ENCODE results near the gene AFG3L2. TPM values are rescaled to one million over a fixed set of nuclear protein-coding genes. Genes with fewer than 3 reads are reported as not detected.

The AFG3L2 gene
- total and polyA plus RNA-seq, 10 of the 15 experiments (the other 5 are each of a cell fraction or from before 2014, with no cell fraction given): 21.0 to 72.7 (median 57.7) TPM

DNA sequence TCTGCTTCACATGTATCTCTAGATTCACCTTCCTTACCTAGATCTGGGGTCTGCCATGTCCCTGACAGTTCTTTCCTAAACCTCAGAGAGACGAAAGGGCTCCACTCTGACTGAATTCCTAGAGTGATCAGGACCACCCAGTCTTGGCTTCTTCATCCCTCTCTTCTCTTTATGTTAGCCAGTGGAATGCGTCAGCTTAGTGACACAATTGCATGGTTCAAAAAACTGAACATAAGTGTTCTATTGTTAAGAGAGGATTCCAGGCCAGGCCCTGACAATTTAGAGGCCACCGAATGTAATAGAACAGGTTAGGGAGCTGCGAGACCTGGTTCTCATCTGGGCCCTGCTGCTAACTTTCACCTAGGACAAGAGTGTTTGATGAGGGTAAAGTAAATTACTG, 40.7 kb upstream of the AFG3L2 start:
- H2AFZ ChIP-seq (ENCODE audit: control insufficient read depth, low read depth, low read length): peak overlapping the region; percentile 20
- DNase-seq (ENCODE audit: low read depth, low spot score) (no peak), FAIRE-seq (no peak), ATAC-seq (no peak)
- ChIA-PET POLR2A (no interaction called here), RAD21 (ENCODE audit: unreplicated experiment) (no interaction called here), SMC1A (ENCODE audit: uncharacterized antibody, unreplicated experiment) (no interaction called here), CTCF (no interaction called here)
- intact Hi-C loops (cut with micrococcal nuclease; ENCODE audit: unreplicated experiment): no loop called here
- H3K27ac ChIP-seq (ENCODE audit: control insufficient read depth, insufficient read depth): no peak overlapping the region
- WGBS (ENCODE audit: insufficient coverage, insufficient replicate concordance, low lambda C conversion rate, missing lambda C conversion rate): 98% methylated on average over 4 of the region's 4 CpGs
- in situ Hi-C loops (cut with MboI): no loop called here
- H3K4me3 ChIP-seq: no peak overlapping the region
- TF ChIP-seq EGR1 (IDR thresholded peaks at IDR 0.05; ENCODE audit: borderline replicate concordance in 1 of 2, low read depth in 2 of 2, low read length in 2 of 2): no peak
- TF ChIP-seq BHLHE40 (IDR thresholded peaks at IDR 0.05; ENCODE audit: borderline replicate concordance in 1 of 2, low read depth in 2 of 2, low read length in 1 of 2): no peak
- no peak for TF ChIP-seq MTA2 (IDR thresholded peaks at IDR 0.05; ENCODE audit: low read depth)
- TF ChIP-seq RCOR1 (conservative IDR thresholded peaks at IDR 0.05; ENCODE audit: low read depth, low read length): no peak
- peaks cover 3% of the 10 kb centered on the region for H3K79me2 ChIP-seq (ENCODE audit: control insufficient read depth, insufficient read depth, low read length)
- no peak overlapping the region for H3K9ac ChIP-seq (ENCODE audit: control insufficient read depth, insufficient read depth, low read length)
- H3K4me2 ChIP-seq (ENCODE audit: control insufficient read depth, insufficient read depth): no peak overlapping the region
- no peaks in the 10 kb centered on the region for H3K27me3 ChIP-seq (replicated peaks in 1 of 2; ENCODE audit: control insufficient read depth in 2 of 2, insufficient read depth in 2 of 2, low read length in 1 of 2)
- H3K36me3 ChIP-seq (ENCODE audit: control insufficient read depth in 2 of 2, insufficient read depth in 2 of 2, low read length in 1 of 2): no peaks in the 10 kb centered on the region
- H3K4me1 ChIP-seq (ENCODE audit: control insufficient read depth, insufficient read depth, low read length): no peaks in the 10 kb centered on the region
- H4K20me1 ChIP-seq (ENCODE audit: control insufficient read depth, insufficient read depth): no peaks in the 10 kb centered on the region
- no TSS peak for BruUV-seq (replicated peaks)
- H3K9me3 ChIP-seq (replicated peaks; ENCODE audit: control insufficient read depth, insufficient read depth, low read length): no peaks in the 10 kb centered on the region

DNA sequence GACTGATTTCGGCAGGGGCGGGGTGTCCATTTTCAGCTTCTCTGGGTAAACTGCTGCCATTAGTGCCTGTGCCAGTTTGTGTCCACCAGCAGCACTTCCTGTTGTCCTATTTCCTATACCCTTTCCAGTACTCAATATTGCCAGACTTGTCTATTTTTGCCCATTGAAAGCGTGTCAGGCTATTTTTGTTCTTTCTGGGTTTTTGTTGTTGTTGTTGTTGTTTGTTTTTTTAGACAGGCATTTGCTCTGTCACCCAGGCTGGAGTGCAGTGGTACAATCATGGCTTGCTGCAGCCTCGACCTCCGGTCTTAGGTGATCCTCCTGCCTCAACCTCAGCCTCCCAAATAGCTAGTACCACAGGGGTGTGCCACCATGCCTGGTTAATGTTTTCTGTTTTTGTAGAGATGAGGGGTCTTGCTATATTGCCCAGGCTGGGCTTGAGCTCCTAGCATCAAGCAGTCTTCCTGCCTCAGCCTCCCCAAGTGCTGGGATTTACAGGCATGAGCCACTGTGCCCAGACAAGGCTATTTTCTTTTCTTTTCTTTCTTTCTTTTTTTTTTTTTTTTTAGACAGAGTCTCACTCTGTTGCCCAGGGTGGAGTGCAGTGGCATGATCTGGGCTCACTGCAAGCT, 39.2 kb upstream of the AFG3L2 start:
- BruUV-seq (replicated peaks): no TSS peak
- RAD21 ChIA-PET (ENCODE audit: unreplicated experiment): no interaction called here
- SMC1A ChIA-PET (ENCODE audit: uncharacterized antibody, unreplicated experiment): no interaction called here
- Histone ChIP-seq H3K9me3 (replicated peaks; ENCODE audit: control insufficient read depth, insufficient read depth, low read length) (no peaks in the 10 kb centered on the region), H2AFZ (ENCODE audit: control insufficient read depth, low read depth, low read length) (no peak overlapping the region), H3K4me2 (ENCODE audit: control insufficient read depth, insufficient read depth) (no peak overlapping the region), H3K4me1 (ENCODE audit: control insufficient read depth, insufficient read depth, low read length) (no peaks in the 10 kb centered on the region), H3K9ac (ENCODE audit: control insufficient read depth, insufficient read depth, low read length) (no peak overlapping the region), H3K79me2 (ENCODE audit: control insufficient read depth, insufficient read depth, low read length) (peaks cover 3% of the 10 kb centered on the region), H3K27me3 (replicated peaks in 1 of 2; ENCODE audit: control insufficient read depth in 2 of 2, insufficient read depth in 2 of 2, low read length in 1 of 2) (no peaks in the 10 kb centered on the region), H3K27ac (ENCODE audit: control insufficient read depth, insufficient read depth) (no peak overlapping the region), H3K4me3 (no peak overlapping the region), H4K20me1 (ENCODE audit: control insufficient read depth, insufficient read depth) (no peaks in the 10 kb centered on the region), H3K36me3 (ENCODE audit: control insufficient read depth in 2 of 2, insufficient read depth in 2 of 2, low read length in 1 of 2) (no peaks in the 10 kb centered on the region)
- no peak for DNase-seq (ENCODE audit: low read depth, low spot score)
- POLR2A ChIA-PET: no interaction called here
- no peak for FAIRE-seq
- no peak for ATAC-seq
- in situ Hi-C loops (cut with MboI): no loop called here
- CTCF ChIA-PET: no interaction called here
- 76% methylated on average over 5 of the region's 5 CpGs for WGBS (ENCODE audit: insufficient coverage, insufficient replicate concordance, low lambda C conversion rate, missing lambda C conversion rate)
- intact Hi-C loops (cut with micrococcal nuclease; ENCODE audit: unreplicated experiment): no loop called here
- TF ChIP-seq MTA3 (IDR thresholded peaks at IDR 0.05; ENCODE audit: borderline replicate concordance, low read length): no peak
- TF ChIP-seq BACH1 (IDR thresholded peaks at IDR 0.05; ENCODE audit: borderline replicate concordance): no peak
- TF ChIP-seq FOXK2 (IDR thresholded peaks at IDR 0.05): no peak
- TF ChIP-seq RAD51 (IDR thresholded peaks at IDR 0.05): no peak
- no peak for TF ChIP-seq ZNF622 (IDR thresholded peaks at IDR 0.05)

All from GM12878 (cell line).